ENCODE measurements around the gene IRF5.

The IRF5 gene

GRCh38 chr7:128900237-128900636 lies 37.5 kb upstream of the IRF5 start:
- H3K27ac ChIP-seq: no peak overlapping the region
- TF ChIP-seq ZFX (IDR thresholded peaks at IDR 0.05; ENCODE audit: borderline replicate concordance) (no peak), CTCF (IDR thresholded peaks at IDR 0.05) (no peak)

GRCh38 chr7:128902761-128903585 lies 34.8 kb upstream of the IRF5 start:
- H3K27ac ChIP-seq: no peak overlapping the region
- TF ChIP-seq CTCF (IDR thresholded peaks at IDR 0.05) (no peak), ZFX (IDR thresholded peaks at IDR 0.05; ENCODE audit: borderline replicate concordance) (no peak)

GRCh38 chr7:128903621-128904361 lies 33.9 kb upstream of the IRF5 start:
- no peak overlapping the region for H3K27ac ChIP-seq
- TF ChIP-seq CTCF (IDR thresholded peaks at IDR 0.05): no peak
- no peak for TF ChIP-seq ZFX (IDR thresholded peaks at IDR 0.05; ENCODE audit: borderline replicate concordance)

- peak; percentile 91 for TF ChIP-seq CTCF (IDR thresholded peaks at IDR 0.05)
- TF ChIP-seq ZFX (IDR thresholded peaks at IDR 0.05; ENCODE audit: borderline replicate concordance): no peak
These were observed 33.1 kb upstream of the IRF5 start for GRCh38 chr7:128904381-128905197.

GRCh38 chr7:128906001-128906765 lies 31.5 kb upstream of the IRF5 start:
- TF ChIP-seq ZFX (IDR thresholded peaks at IDR 0.05; ENCODE audit: borderline replicate concordance) (no peak), CTCF (IDR thresholded peaks at IDR 0.05) (no peak)
- no peak overlapping the region for H3K27ac ChIP-seq

More at GRCh38 chr7:128904381-128905197, 33.1 kb upstream of the IRF5 start:
- H3K27ac ChIP-seq: no peak overlapping the region

GRCh38 chr7:128906766-128907559 lies 30.8 kb upstream of the IRF5 start:
- H3K27ac ChIP-seq: no peak overlapping the region
- TF ChIP-seq CTCF (IDR thresholded peaks at IDR 0.05) (no peak), ZFX (IDR thresholded peaks at IDR 0.05; ENCODE audit: borderline replicate concordance) (no peak)

Data from 22Rv1 (cell line).